Aorta (tissue), 5 donors: Measurements from ENCODE around the gene KLHDC4. TPM values are rescaled to one million over a fixed set of nuclear protein-coding genes. Genes with fewer than 3 reads are reported as not detected.

Experiments used
- ATAC-seq: fragments of 200-7000 bp; cut with Tn5 transposase; one replicate; pipeline ENCODE4 v1.9.1; 2022; ENCODE audit warnings: moderate library complexity; ENCODE audit not compliant: low FRiP score
- DNase-seq, 2 donors: peaks; one replicate each; pipeline ENCODE4 v3.0.0-alpha.2; 2020
- H3K27ac ChIP-seq, 2 donors: one replicate each; pipeline ENCODE4 v1.5.1; 2013; ENCODE audit warnings: low read length in 2 of 2, mild to moderate bottlenecking in 2 of 2, moderate library complexity in 2 of 2, control low read depth in 1 of 2, inconsistent platforms in 1 of 2, low read depth in 1 of 2
- H3K27me3 ChIP-seq, 2 donors: one replicate each; pipeline ENCODE4 v1.6.1; 2013; ENCODE audit warnings: control low read depth in 1 of 2, low read length in 1 of 2, mild to moderate bottlenecking in 1 of 2, moderate library complexity in 1 of 2; ENCODE audit not compliant: insufficient read depth in 2 of 2, control insufficient read depth in 1 of 2
- H3K36me3 ChIP-seq, 2 donors: one replicate each; pipeline ENCODE4 v1.6.1; 2013; ENCODE audit warnings: control low read depth in 1 of 2, low read length in 1 of 2, mild to moderate bottlenecking in 1 of 2; ENCODE audit not compliant: insufficient read depth in 2 of 2, control insufficient read depth in 1 of 2
- H3K4me1 ChIP-seq, 2 donors: one replicate each; pipeline ENCODE4 v1.6.1; 2013; ENCODE audit warnings: low read length in 2 of 2, control low read depth in 1 of 2, mild to moderate bottlenecking in 1 of 2, moderate library complexity in 1 of 2; ENCODE audit not compliant: insufficient read depth in 2 of 2, control insufficient read depth in 1 of 2
- H3K4me3 ChIP-seq, 2 donors: one replicate each; pipeline ENCODE4 v1.5.1; 2013; ENCODE audit warnings: low read length in 2 of 2, control low read depth in 1 of 2, mild to moderate bottlenecking in 1 of 2
- H3K9me3 ChIP-seq: one replicate; pipeline ENCODE4 v1.6.1; 2013; ENCODE audit warnings: mild to moderate bottlenecking, low read length; ENCODE audit not compliant: control insufficient read depth
- WGBS, 2 donors: extraction: QIAGEN DNeasy Blood & Tissue Kit; methylation state at CpG; one replicate each; pipeline ENCODE4 v1.1.7; 2013; 5-methylcytosine and 5-hydroxymethylcytosine counted together
- intact Hi-C, 2 donors: fragments of 100-400 bp; cut with DNase I; formaldehyde crosslinking; loops; one replicate each; pipeline versions ENCODE4 v1.14.2 to v1.15.0; 2022
- polyA plus RNA-seq, 2 donors: library from polyadenylated mRNA; stranded (reverse); fragments of 200-250 nt; gene quantifications; one replicate each; pipeline ENCODE4 v1.2.3, GENCODE V29; 2013
- total RNA-seq, 2 donors: library from RNA; stranded (reverse); fragmentation: NEBNext Ultra II Directional; extraction: Animal tissue kit (Norgen Biotek cat#: 25700); gene quantifications; one replicate each; pipeline ENCODE4 v1.2.1, GENCODE V29; 2021
- donor health status: healthy with polysubstance abuse.
- donor health status: Bipolar disorder and iron deficiency.
- donor health status: DM: no; HTN: no; CAD: no.
- donor health status: DM: no; HTN: no; CAD: no.
- donor health status: DM: yes; HTN: yes; CAD: no.

Gene KLHDC4
- total and polyA plus RNA-seq, 4 donors: 12.0 to 52.3 (median 36.1) TPM

DNA sequence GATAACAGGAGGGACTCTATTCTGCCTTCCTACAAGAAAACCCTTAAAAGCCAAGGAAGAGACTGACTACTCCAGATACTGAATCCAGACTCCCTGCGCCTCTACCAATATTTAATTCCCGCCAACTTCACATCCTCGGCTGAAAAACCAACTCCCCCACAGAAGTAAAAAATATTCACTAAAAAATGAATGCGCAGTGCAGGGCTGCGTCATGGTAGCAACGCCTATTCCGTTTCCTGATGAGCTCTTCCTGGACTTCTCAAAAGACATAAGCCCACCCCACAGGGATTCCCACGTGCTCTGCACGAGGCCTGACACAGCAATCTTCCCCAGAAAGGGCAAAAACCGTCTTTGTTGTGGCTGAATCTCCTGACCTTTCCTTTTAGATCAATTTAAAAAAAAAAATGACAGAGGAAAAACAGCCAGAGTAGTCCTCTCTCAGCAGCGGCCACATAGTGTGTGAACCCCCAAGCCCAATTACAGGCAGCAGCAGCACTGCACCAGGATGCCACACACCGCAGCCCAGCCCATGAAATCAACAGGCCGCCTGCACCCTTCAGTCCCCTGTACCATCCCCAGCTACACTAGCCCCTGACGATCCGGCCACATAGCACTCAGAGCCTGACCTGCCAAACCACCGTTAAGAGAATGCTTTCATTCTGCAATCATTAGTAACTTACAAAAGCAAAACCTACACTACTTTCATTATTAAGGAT lies 23.9 kb downstream of the KLHDC4 start:
- no peaks in the 10 kb centered on the region for H3K9me3 ChIP-seq
- 87 to 92% methylated on average over 16 of the region's 16 CpGs for WGBS, 2 donors
- no peaks in the 10 kb centered on the region for H3K4me1 ChIP-seq
- no peak for ATAC-seq
- intact Hi-C loops: no loop called here
- H3K27me3 ChIP-seq: no peaks in the 10 kb centered on the region
- H3K4me3 ChIP-seq: no peak overlapping the region
- no peak for DNase-seq
- H3K27ac ChIP-seq: no peak overlapping the region
- H3K36me3 ChIP-seq: peaks cover 0 to 2% of the 10 kb centered on the region in 2 donors

GRCh38 chr16:87740909-87741424 lies 24.8 kb downstream of the KLHDC4 start:
- no peak for DNase-seq
- Histone ChIP-seq H3K27ac (no peak overlapping the region), H3K4me1 (no peaks in the 10 kb centered on the region), H3K4me3 (no peak overlapping the region), H3K9me3 (no peaks in the 10 kb centered on the region), H3K36me3 (no peaks in the 10 kb centered on the region), H3K27me3 (no peaks in the 10 kb centered on the region)
- no peak for ATAC-seq
- intact Hi-C loops: no loop called here
- WGBS, 2 donors: 22 to 23% methylated on average over 11 of the region's 11 CpGs

DNA sequence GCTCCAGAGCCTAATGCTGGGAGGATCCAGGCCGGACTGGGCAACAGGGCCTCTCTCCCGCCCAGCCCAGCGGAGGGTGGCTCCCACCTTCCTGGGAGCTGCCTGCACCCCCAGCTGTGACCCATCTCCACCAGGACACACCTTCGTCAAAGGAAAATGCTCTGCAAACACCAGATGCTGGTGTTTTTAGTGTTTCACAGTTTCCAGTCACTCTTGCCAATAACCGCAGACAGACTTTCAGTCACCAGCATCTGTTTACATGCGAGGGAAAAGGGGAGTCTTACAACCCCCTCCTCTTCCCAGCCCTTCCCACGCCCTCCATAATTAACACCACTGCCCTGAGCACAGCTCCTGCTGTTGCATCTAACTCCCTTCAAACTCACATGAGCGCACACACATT lies 25.3 kb downstream of the KLHDC4 start:
- no peak overlapping the region for H3K4me3 ChIP-seq
- no peaks in the 10 kb centered on the region for H3K36me3 ChIP-seq
- H3K9me3 ChIP-seq: no peaks in the 10 kb centered on the region
- no peaks in the 10 kb centered on the region for H3K4me1 ChIP-seq
- H3K27ac ChIP-seq: no peak overlapping the region
- ATAC-seq (no peak), DNase-seq (no peak)
- 42 to 55% methylated on average over 8 of the region's 8 CpGs for WGBS, 2 donors
- intact Hi-C loops: no loop called here
- H3K27me3 ChIP-seq: no peaks in the 10 kb centered on the region

- Histone ChIP-seq H3K4me3 (no peak overlapping the region), H3K27ac (no peak overlapping the region), H3K4me1 (no peaks in the 10 kb centered on the region), H3K27me3 (no peaks in the 10 kb centered on the region), H3K9me3 (no peaks in the 10 kb centered on the region), H3K36me3 (no peaks in the 10 kb centered on the region)
- WGBS, 2 donors: 95% methylated on average over 8 of the region's 8 CpGs
- intact Hi-C loops: no loop called here
- DNase-seq (no peak), ATAC-seq (no peak)
Observed at GRCh38 chr16:87739801-87740200, 26.0 kb downstream of the KLHDC4 start.

DNA sequence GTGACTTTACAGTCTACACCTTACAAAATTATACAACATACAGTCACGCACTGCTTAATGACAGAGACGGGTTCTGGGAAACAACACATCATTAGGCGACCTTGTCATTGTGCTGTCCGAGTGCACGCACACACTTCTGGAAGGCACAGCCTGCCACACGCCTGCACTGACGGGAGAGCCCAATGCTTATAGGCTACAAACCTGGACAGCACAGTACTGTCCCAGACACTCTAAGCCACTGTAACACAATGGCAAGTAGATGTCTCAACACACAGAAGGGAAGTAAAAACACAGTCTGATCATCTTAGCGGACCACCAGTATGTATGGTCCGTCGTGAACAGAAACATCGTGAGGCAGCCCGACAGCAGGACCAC lies 29.8 kb downstream of the KLHDC4 start:
- WGBS, 2 donors: 92 to 94% methylated on average over 12 of the region's 12 CpGs
- H3K4me1 ChIP-seq: no peaks in the 10 kb centered on the region
- no peak overlapping the region for H3K4me3 ChIP-seq
- intact Hi-C loops: no loop called here
- H3K9me3 ChIP-seq: no peaks in the 10 kb centered on the region
- DNase-seq (no peak), ATAC-seq (no peak)
- H3K36me3 ChIP-seq: no peaks in the 10 kb centered on the region
- H3K27me3 ChIP-seq: no peaks in the 10 kb centered on the region
- H3K27ac ChIP-seq: no peak overlapping the region

- no peak for DNase-seq
- H3K27ac ChIP-seq: no peak overlapping the region
- no peaks in the 10 kb centered on the region for H3K36me3 ChIP-seq
- no peaks in the 10 kb centered on the region for H3K9me3 ChIP-seq
- no peak overlapping the region for H3K4me3 ChIP-seq
- ATAC-seq: no peak
- H3K4me1 ChIP-seq: no peaks in the 10 kb centered on the region
- H3K27me3 ChIP-seq: no peaks in the 10 kb centered on the region
- 77 to 84% methylated on average over 23 of the region's 23 CpGs for WGBS, 2 donors
- intact Hi-C loops: no loop called here
Observed at GRCh38 chr16:87735270-87736007, 30.3 kb downstream of the KLHDC4 start.

GRCh38 chr16:87734644-87735043 lies 31.1 kb downstream of the KLHDC4 start:
- Histone ChIP-seq H3K4me3 (no peak overlapping the region), H3K9me3 (no peaks in the 10 kb centered on the region), H3K4me1 (no peaks in the 10 kb centered on the region), H3K36me3 (peaks cover 0 to under 1% of the 10 kb centered on the region in 2 donors), H3K27ac (no peak overlapping the region), H3K27me3 (no peaks in the 10 kb centered on the region)
- DNase-seq (no peak), ATAC-seq (no peak)
- WGBS, 2 donors: 63 to 66% methylated on average over 11 to 14 of the region's 14 CpGs
- intact Hi-C loops: no loop called here

- no peak overlapping the region for H3K27ac ChIP-seq
- intact Hi-C loops: no loop called here
- no peaks in the 10 kb centered on the region for H3K4me1 ChIP-seq
- no peaks in the 10 kb centered on the region for H3K9me3 ChIP-seq
- no peak for DNase-seq
- H3K27me3 ChIP-seq: no peaks in the 10 kb centered on the region
- no peak for ATAC-seq
- H3K36me3 ChIP-seq: peaks cover 0 to 5% of the 10 kb centered on the region in 2 donors
- 88 to 92% methylated on average over 11 of the region's 11 CpGs for WGBS, 2 donors
- no peak overlapping the region for H3K4me3 ChIP-seq
Observed at GRCh38 chr16:87733190-87733589, 32.6 kb downstream of the KLHDC4 start.

GRCh38 chr16:87731607-87732006 lies 34.2 kb downstream of the KLHDC4 start:
- DNase-seq (no peak), ATAC-seq (no peak)
- Histone ChIP-seq H3K4me1 (no peaks in the 10 kb centered on the region), H3K36me3 (peaks cover 0 to 5% of the 10 kb centered on the region in 2 donors), H3K27me3 (no peaks in the 10 kb centered on the region), H3K9me3 (no peaks in the 10 kb centered on the region), H3K27ac (no peak overlapping the region), H3K4me3 (no peak overlapping the region)
- WGBS, 2 donors: 95 to 96% methylated on average over 13 of the region's 13 CpGs
- intact Hi-C loops: no loop called here
